Stimulated activated naive CD8-positive, alpha-beta T cell treated with anti-CD3 and anti-CD28 coated beads, Interleukin-15, Interleukin-2, amounts not matched to agents 100 ng/mL and 50 ng/mL, for 24 hours (primary cell): ENCODE measurements around the gene SMARCA2.

ENCODE experiments used
- H3K27ac Mint-ChIP-seq: one replicate; pipeline ENCODE4 v1.8.0; 2021; ENCODE audit warnings: mild to moderate bottlenecking, mixed read lengths
- H3K27me3 Mint-ChIP-seq: one replicate; pipeline ENCODE4 v1.8.0; 2021; ENCODE audit warnings: mixed read lengths
- H3K36me3 Mint-ChIP-seq: one replicate; pipeline ENCODE4 v1.8.0; 2021; ENCODE audit warnings: low read depth, mixed read lengths
- H3K4me1 Mint-ChIP-seq: one replicate; pipeline ENCODE4 v1.8.0; 2021; ENCODE audit warnings: low read depth, mixed read lengths
- H3K4me3 Mint-ChIP-seq: one replicate; pipeline ENCODE4 v1.8.0; 2021; ENCODE audit warnings: mild to moderate bottlenecking, mixed read lengths
- H3K9me3 Mint-ChIP-seq: one replicate; pipeline ENCODE4 v1.8.0; 2021; ENCODE audit warnings: mixed read lengths

SMARCA2 gene

GRCh38 chr9:2228132-2228531 is 213.0 kb downstream of the SMARCA2 start:
- Mint-ChIP-seq H3K27ac (no peak overlapping the region), H3K9me3 (peaks cover 6% of the 10 kb centered on the region), H3K36me3 (no peaks in the 10 kb centered on the region), H3K27me3 (no peaks in the 10 kb centered on the region), H3K4me3 (no peak overlapping the region), H3K4me1 (no peaks in the 10 kb centered on the region)

DNA sequence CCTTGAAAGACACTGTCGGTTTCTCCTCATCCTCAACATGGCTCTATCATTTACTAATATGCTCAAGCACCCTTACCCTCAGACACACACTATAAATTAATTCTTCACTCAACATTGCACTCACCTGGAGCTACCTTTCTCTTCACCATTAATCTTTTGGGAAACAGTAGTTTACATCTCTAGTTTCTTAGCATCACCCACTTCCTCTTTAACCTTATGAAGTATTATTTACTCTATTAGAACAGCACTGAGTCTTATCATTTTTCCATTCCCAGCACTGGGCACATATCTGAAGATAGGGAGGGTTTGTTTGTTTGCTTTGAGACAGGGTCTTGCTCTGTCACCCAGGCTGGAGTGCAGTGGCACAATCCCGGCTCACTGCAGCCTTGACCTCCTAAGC is 213.5 kb downstream of the SMARCA2 start:
- Mint-ChIP-seq H3K9me3 (peaks cover 6% of the 10 kb centered on the region), H3K36me3 (no peaks in the 10 kb centered on the region), H3K4me1 (no peaks in the 10 kb centered on the region), H3K27me3 (peaks cover 4% of the 10 kb centered on the region), H3K27ac (no peak overlapping the region), H3K4me3 (no peak overlapping the region)

GRCh38 chr9:2229109-2229721 is 214.1 kb downstream of the SMARCA2 start:
- peaks cover 6% of the 10 kb centered on the region for H3K9me3 Mint-ChIP-seq
- peaks cover 5% of the 10 kb centered on the region for H3K27me3 Mint-ChIP-seq
- no peak overlapping the region for H3K27ac Mint-ChIP-seq
- H3K4me1 Mint-ChIP-seq = no peaks in the 10 kb centered on the region
- H3K4me3 Mint-ChIP-seq = no peak overlapping the region
- no peaks in the 10 kb centered on the region for H3K36me3 Mint-ChIP-seq

- H3K27me3 Mint-ChIP-seq = peaks cover 5% of the 10 kb centered on the region
- no peaks in the 10 kb centered on the region for H3K4me1 Mint-ChIP-seq
- no peaks in the 10 kb centered on the region for H3K36me3 Mint-ChIP-seq
- no peak overlapping the region for H3K4me3 Mint-ChIP-seq
- H3K27ac Mint-ChIP-seq = no peak overlapping the region
- peaks cover 6% of the 10 kb centered on the region for H3K9me3 Mint-ChIP-seq
These were observed 215.2 kb downstream of the SMARCA2 start for GRCh38 chr9:2230362-2230761.

GRCh38 chr9:2231101-2231500 is 216.0 kb downstream of the SMARCA2 start:
- Mint-ChIP-seq H3K4me1 (no peaks in the 10 kb centered on the region), H3K36me3 (no peaks in the 10 kb centered on the region), H3K9me3 (peaks cover 6% of the 10 kb centered on the region), H3K27ac (no peak overlapping the region), H3K4me3 (no peak overlapping the region), H3K27me3 (peaks cover 5% of the 10 kb centered on the region)

DNA sequence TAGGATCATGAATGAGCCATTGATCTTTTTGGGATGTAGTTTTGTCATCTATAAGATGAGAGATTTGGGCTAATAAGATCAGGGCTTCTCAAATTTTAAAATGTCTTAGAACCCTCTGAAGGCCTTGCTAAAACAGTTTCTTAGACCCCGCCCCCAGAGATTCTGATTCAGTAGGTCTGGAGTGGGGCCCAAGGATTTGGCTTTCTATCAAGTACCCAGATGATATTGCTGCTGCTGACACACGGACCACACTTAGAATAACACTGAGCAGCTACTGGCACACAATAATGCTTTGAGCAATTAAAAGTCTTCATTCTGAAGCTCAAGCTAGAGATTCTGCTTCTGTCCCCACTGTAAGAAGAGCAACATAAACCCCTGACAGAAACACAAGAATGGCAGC is 216.7 kb downstream of the SMARCA2 start:
- H3K36me3 Mint-ChIP-seq = no peaks in the 10 kb centered on the region
- peaks cover 5% of the 10 kb centered on the region for H3K27me3 Mint-ChIP-seq
- H3K9me3 Mint-ChIP-seq = peaks cover 6% of the 10 kb centered on the region
- no peaks in the 10 kb centered on the region for H3K4me1 Mint-ChIP-seq
- H3K27ac Mint-ChIP-seq = no peak overlapping the region
- H3K4me3 Mint-ChIP-seq = no peak overlapping the region

- H3K27me3 Mint-ChIP-seq = peaks cover 5% of the 10 kb centered on the region
- no peaks in the 10 kb centered on the region for H3K36me3 Mint-ChIP-seq
- no peak overlapping the region for H3K4me3 Mint-ChIP-seq
- H3K9me3 Mint-ChIP-seq = peaks cover 6% of the 10 kb centered on the region
- no peak overlapping the region for H3K27ac Mint-ChIP-seq
- H3K4me1 Mint-ChIP-seq = no peaks in the 10 kb centered on the region
These were observed 218.1 kb downstream of the SMARCA2 start for GRCh38 chr9:2233274-2233673.

GRCh38 chr9:2234371-2234893 is 219.3 kb downstream of the SMARCA2 start:
- Mint-ChIP-seq H3K27me3 (peaks cover 8% of the 10 kb centered on the region), H3K4me3 (no peak overlapping the region), H3K9me3 (peaks cover 6% of the 10 kb centered on the region), H3K36me3 (no peaks in the 10 kb centered on the region), H3K4me1 (no peaks in the 10 kb centered on the region), H3K27ac (no peak overlapping the region)

GRCh38 chr9:2235623-2236022 is 220.5 kb downstream of the SMARCA2 start:
- Mint-ChIP-seq H3K36me3 (no peaks in the 10 kb centered on the region), H3K27ac (no peak overlapping the region), H3K9me3 (peaks cover under 1% of the 10 kb centered on the region), H3K4me3 (no peak overlapping the region), H3K4me1 (no peaks in the 10 kb centered on the region), H3K27me3 (peaks cover 15% of the 10 kb centered on the region)

- no peak overlapping the region for H3K4me3 Mint-ChIP-seq
- peaks cover 6% of the 10 kb centered on the region for H3K4me1 Mint-ChIP-seq
- H3K27ac Mint-ChIP-seq = no peak overlapping the region
- H3K36me3 Mint-ChIP-seq = no peaks in the 10 kb centered on the region
- H3K27me3 Mint-ChIP-seq = peaks cover 19% of the 10 kb centered on the region
- H3K9me3 Mint-ChIP-seq = no peaks in the 10 kb centered on the region
These were observed 221.7 kb downstream of the SMARCA2 start for GRCh38 chr9:2236850-2237249.

DNA sequence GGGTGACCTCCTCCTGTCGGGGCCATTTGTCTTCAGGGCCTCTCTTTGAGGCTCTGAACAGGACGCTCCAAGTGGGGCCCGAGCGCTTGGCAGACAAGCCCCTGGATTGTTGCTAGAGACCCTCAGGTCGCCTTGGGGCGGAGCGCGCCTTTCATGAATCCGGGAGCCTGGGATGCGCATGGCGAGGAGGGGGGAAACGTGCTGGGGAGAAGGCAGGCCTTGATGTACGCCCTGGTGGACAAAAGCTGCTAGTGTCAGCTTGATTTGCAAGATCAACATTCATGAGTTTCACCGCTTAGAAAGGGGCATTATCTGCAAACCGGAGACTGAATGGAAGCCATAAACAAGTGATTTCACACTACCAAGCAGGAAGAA is 226.3 kb downstream of the SMARCA2 start:
- peak overlapping the region; percentile 80 for H3K4me3 Mint-ChIP-seq
- H3K9me3 Mint-ChIP-seq = peaks cover 4% of the 10 kb centered on the region
- H3K27ac Mint-ChIP-seq = no peak overlapping the region
- H3K4me1 Mint-ChIP-seq = peaks cover 18% of the 10 kb centered on the region
- H3K27me3 Mint-ChIP-seq = peaks cover 34% of the 10 kb centered on the region
- no peaks in the 10 kb centered on the region for H3K36me3 Mint-ChIP-seq

DNA sequence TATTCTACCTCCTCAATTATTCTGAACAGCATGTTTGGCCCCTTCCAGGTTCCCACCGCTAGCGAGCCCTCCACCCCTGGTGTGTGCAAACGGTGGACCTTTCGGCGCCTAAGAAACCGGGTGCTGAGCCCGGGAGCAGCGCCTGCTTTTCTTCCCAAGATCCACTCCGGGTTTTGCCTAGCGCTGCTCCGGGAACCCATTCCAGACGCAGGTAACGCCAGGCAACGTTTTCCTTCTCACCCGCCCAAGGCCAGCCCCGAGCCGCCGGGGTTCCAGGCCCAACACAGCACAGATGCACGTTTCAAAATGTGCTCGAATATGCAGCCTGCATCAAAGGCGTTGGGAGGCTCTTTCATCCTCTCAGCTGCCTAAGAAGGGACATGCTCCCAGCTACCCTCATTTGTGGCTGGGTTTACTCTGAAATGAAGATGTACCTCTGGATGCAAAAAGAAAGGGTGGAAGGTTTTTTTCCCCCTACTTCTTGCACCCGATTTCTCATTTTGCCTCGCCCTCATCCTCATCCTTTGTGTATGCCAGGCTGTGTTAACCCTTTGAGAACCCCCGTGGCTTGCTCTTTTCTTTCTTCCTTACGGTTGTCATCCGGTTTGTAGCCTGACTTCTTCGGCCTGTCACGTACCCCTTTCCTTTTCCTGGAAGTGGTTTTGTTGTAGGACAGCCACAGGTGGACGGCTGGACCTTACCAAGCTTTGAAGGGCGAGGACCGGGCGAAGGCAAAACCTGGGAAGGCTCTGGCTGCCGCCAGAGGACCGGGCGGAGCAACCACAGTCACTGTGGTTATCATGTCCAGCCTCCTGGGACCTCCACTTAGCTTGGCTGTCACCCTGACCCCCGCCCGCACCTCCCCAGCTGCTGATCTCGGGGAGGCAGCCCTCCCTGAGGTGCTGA is 226.9 kb downstream of the SMARCA2 start:
- Mint-ChIP-seq H3K9me3 (peaks cover 4% of the 10 kb centered on the region), H3K4me3 (peak overlapping the region; percentile 80)

GRCh38 chr9:2242831-2243330 is 227.7 kb downstream of the SMARCA2 start:
- Mint-ChIP-seq H3K36me3 (no peaks in the 10 kb centered on the region), H3K4me1 (peaks cover 18% of the 10 kb centered on the region), H3K27ac (peak overlapping the region; percentile 2)

More for the DNA sequence above, 226.9 kb downstream of the SMARCA2 start:
- Mint-ChIP-seq H3K27ac (peak overlapping the region; percentile 20), H3K4me1 (peaks cover 18% of the 10 kb centered on the region), H3K27me3 (peaks cover 34% of the 10 kb centered on the region), H3K36me3 (no peaks in the 10 kb centered on the region)

More at GRCh38 chr9:2242831-2243330, 227.7 kb downstream of the SMARCA2 start:
- Mint-ChIP-seq H3K27me3 (peaks cover 34% of the 10 kb centered on the region), H3K4me3 (peak overlapping the region; percentile 80), H3K9me3 (peaks cover 4% of the 10 kb centered on the region)
